Upper lobe of left lung (tissue), 4 donors: Measurements from ENCODE around the gene SFMBT2.

Experiments used
- EP300 ChIP-seq, 4 donors: sonication (generic); formaldehyde crosslinking; IDR thresholded peaks; one replicate each; pipeline ENCODE4 v1.5.1; 2017; ENCODE audit warnings: antibody characterized with exemption in 4 of 4, control low read depth in 2 of 4
- POLR2A ChIP-seq, 4 donors: fragments of 450-650 bp; IDR thresholded peaks; one replicate each; pipeline ENCODE4 v1.5.1; 2016 to 2017; ENCODE audit warnings: antibody characterized with exemption in 4 of 4, mild to moderate bottlenecking in 2 of 4
- POLR2AphosphoS5 ChIP-seq, 2 donors: sonication (generic); formaldehyde crosslinking; IDR thresholded peaks; one replicate each; pipeline ENCODE4 v1.5.1; 2017; ENCODE audit warnings: antibody characterized with exemption in 2 of 2
- TF ChIP-seq, protein P1 (sequence below), 6 experiments: fragments of 450-650 bp in 4 of 6; fragments of 200-600 bp in 2 of 6; sonication (generic) in 2 of 6; IDR thresholded peaks; one replicate each; pipeline ENCODE4 v1.5.1; 2016 to 2019; ENCODE audit warnings: antibody characterized with exemption in 6 of 6

DNA sequence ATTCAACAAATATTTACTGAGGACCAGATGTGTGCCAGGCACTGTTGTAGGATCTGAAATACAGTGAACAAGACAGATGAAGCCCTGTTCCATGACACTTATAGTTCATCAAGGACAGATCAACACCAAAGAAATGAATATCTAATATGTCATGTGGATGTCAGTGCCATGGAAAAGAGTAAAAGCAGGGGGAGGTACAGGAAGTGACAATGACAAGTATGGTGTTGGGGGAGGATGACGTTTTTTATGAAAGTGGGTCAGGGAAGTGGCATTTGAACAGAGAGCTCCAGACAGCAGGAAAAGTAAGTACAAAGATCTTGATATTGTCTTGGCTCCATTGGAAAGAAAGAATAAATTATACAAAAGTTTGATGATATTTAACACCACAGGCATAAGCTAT, 7.0 kb upstream of the SFMBT2 start:
- TF ChIP-seq, protein P1, sequence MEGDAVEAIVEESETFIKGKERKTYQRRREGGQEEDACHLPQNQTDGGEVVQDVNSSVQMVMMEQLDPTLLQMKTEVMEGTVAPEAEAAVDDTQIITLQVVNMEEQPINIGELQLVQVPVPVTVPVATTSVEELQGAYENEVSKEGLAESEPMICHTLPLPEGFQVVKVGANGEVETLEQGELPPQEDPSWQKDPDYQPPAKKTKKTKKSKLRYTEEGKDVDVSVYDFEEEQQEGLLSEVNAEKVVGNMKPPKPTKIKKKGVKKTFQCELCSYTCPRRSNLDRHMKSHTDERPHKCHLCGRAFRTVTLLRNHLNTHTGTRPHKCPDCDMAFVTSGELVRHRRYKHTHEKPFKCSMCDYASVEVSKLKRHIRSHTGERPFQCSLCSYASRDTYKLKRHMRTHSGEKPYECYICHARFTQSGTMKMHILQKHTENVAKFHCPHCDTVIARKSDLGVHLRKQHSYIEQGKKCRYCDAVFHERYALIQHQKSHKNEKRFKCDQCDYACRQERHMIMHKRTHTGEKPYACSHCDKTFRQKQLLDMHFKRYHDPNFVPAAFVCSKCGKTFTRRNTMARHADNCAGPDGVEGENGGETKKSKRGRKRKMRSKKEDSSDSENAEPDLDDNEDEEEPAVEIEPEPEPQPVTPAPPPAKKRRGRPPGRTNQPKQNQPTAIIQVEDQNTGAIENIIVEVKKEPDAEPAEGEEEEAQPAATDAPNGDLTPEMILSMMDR (IDR thresholded peaks at IDR 0.05) = no peak
- TF ChIP-seq POLR2A (IDR thresholded peaks at IDR 0.05) (no peak), POLR2AphosphoS5 (IDR thresholded peaks at IDR 0.05) (no peak), EP300 (IDR thresholded peaks at IDR 0.05) (no peak)
